Measurements from ENCODE around the gene DAPK1. TPM values are rescaled to one million over a fixed set of nuclear protein-coding genes. Genes with fewer than 3 reads are reported as not detected.
A peak's percentile ranks its signal among the peaks of the same experiment; 100 is the strongest.

DAPK1 gene
- polyA plus RNA-seq, 2 of the 4 experiments (the other 2 are of a cell fraction) = 55.2 to 67.2 TPM

- CTCF ChIA-PET = no interaction called here
Measured at GRCh38 chr9:87504938-87505337, 7.3 kb downstream of the DAPK1 start.

GRCh38 chr9:87505869-87506678 is 8.4 kb downstream of the DAPK1 start:
- CTCF ChIA-PET = interaction anchor here (0.7 to 1.0 kb wide), 2 partner anchors 157 to 169 kb away, joined by 3 read pairs; no protein-coding TSS in a partner anchor
- POLR2A ChIA-PET = no interaction called here
- Histone ChIP-seq H3K9me3 (no peaks in the 10 kb centered on the region), H3K27ac (peak overlapping the region; percentile 58 to 84; a peak in 5 of 6 replicates), H3K4me1 (peaks cover 62% of the 10 kb centered on the region), H3K4me3 (no peak overlapping the region), H3K4me2 (peak overlapping the region; percentile 36)
- DNase-seq (ENCODE audit: low read depth in 1 of 2, low spot score in 1 of 2) = peak in 1 of 2 experiments; percentile 78
- 66% methylated on average over 13 of the region's 13 CpGs for WGBS (ENCODE audit: missing lambda C conversion rate)
- peak; percentile 80 to 88 for TF ChIP-seq CEBPB (IDR thresholded peaks at IDR 0.05)
- TF ChIP-seq USF2 (IDR thresholded peaks at IDR 0.05) = no peak
- peak; percentile 19 to 34; a peak in 2 of 5 replicates for TF ChIP-seq EP300 (IDR thresholded peaks at IDR 0.05)
- TF ChIP-seq REST (IDR thresholded peaks at IDR 0.05) = no peak
- TF ChIP-seq PHF8 (IDR thresholded peaks at IDR 0.05; ENCODE audit: borderline replicate concordance, low read depth) = no peak
- 0 out of 5 replicates have a peak, but pooled peaks of 1 of the 2 experiments have one; percentile 13 for TF ChIP-seq RAD21 (conservative IDR thresholded peaks at IDR 0.05 in 1 of 2, IDR thresholded peaks at IDR 0.05 in 1 of 2)
- ATAC-seq = peak; percentile 42 to 52; a peak in 4 of 6 replicates
- FAIRE-seq = no peak

More at GRCh38 chr9:87504938-87505337, 7.3 kb downstream of the DAPK1 start:
- TF ChIP-seq SMC3 (IDR thresholded peaks at IDR 0.05) (no peak), ZSCAN20 (CRISPR knock-in tag; IDR thresholded peaks at IDR 0.05) (no peak), MYC (IDR thresholded peaks at IDR 0.05; ENCODE audit: borderline replicate concordance, low read length) (no peak), ATOH8 (CRISPR knock-in tag; IDR thresholded peaks at IDR 0.05; ENCODE audit: low read depth) (no peak), USF2 (IDR thresholded peaks at IDR 0.05) (no peak), POLR2AphosphoS2 (conservative IDR thresholded peaks at IDR 0.05; ENCODE audit: low read length) (no peak), RFX5 (IDR thresholded peaks at IDR 0.05) (no peak), MAZ (IDR thresholded peaks at IDR 0.05; ENCODE audit: borderline replicate concordance, low read depth, low read length) (no peak)
- peaks cover 73% of the 10 kb centered on the region for H3K4me1 ChIP-seq
- peak overlapping the region; percentile 36 for H3K4me2 ChIP-seq
- no peak overlapping the region for H3K4me3 ChIP-seq
- ATAC-seq = no peak
- POLR2A ChIA-PET = no interaction called here
- FAIRE-seq = no peak
- H3K27ac ChIP-seq = peak overlapping the region; percentile 58 to 84
- DNase-seq (ENCODE audit: low read depth in 1 of 2, low spot score in 1 of 2) = no peak
- no peaks in the 10 kb centered on the region for H3K9me3 ChIP-seq

- no peak for FAIRE-seq
- peaks cover 47% of the 10 kb centered on the region for H3K4me1 ChIP-seq
- H3K4me2 ChIP-seq = no peak overlapping the region
- H3K27ac ChIP-seq = peak overlapping the region in 1 of 2 experiments; percentile 45; a peak in 4 of 6 replicates
- no peak for DNase-seq (ENCODE audit: low read depth in 1 of 2, low spot score in 1 of 2)
- 87% methylated on average over 4 of the region's 4 CpGs for WGBS (ENCODE audit: missing lambda C conversion rate)
- no peaks in the 10 kb centered on the region for H3K9me3 ChIP-seq
- ATAC-seq = no peak
- H3K4me3 ChIP-seq = no peak overlapping the region
- CTCF ChIA-PET = no interaction called here
- POLR2A ChIA-PET = no interaction called here
- TF ChIP-seq GATA3 (IDR thresholded peaks at IDR 0.05; ENCODE audit: borderline replicate concordance) (no peak), TFCP2L1 (CRISPR knock-in tag; IDR thresholded peaks at IDR 0.05) (no peak), PBX3 (IDR thresholded peaks at IDR 0.05) (no peak), HDAC2 (IDR thresholded peaks at IDR 0.05) (no peak), CTCF (IDR thresholded peaks at IDR 0.05) (no peak), ELK1 (IDR thresholded peaks at IDR 0.05; ENCODE audit: low read depth, low read length) (no peak), MAFK (IDR thresholded peaks at IDR 0.05; ENCODE audit: partially characterized antibody) (no peak), BHLHE40 (IDR thresholded peaks at IDR 0.05; ENCODE audit: low read depth, low read length) (no peak)
Measured at GRCh38 chr9:87507576-87507975, 9.9 kb downstream of the DAPK1 start.

Data from A549 (cell line).